ENCODE data around the gene TIRAP. TPM values are rescaled to one million over a fixed set of nuclear protein-coding genes. Genes with fewer than 3 reads are reported as not detected.

TIRAP gene
- total and polyA plus RNA-seq, 2 of the 8 experiments (the other 6 are each of a cell fraction or from before 2014, with no cell fraction given), result 5.3 TPM

- Histone ChIP-seq H2BK20ac (ENCODE audit: low read length) (no peak overlapping the region), H3K4me3 (ENCODE audit: extremely low read depth in 1 of 4, insufficient read depth in 2 of 4, low read depth in 3 of 4, low read length in 4 of 4) (peak overlapping the region; percentile 64 to 99 (median 93)), H3K79me1 (ENCODE audit: low read depth, low read length) (peaks cover 7% of the 10 kb centered on the region), H4K20me1 (replicated peaks in 1 of 2; ENCODE audit: control insufficient read depth in 1 of 2, insufficient read depth in 2 of 2, low read length in 2 of 2) (peaks cover 2 to 10% of the 10 kb centered on the region in 2 experiments), H4K91ac (replicated peaks; ENCODE audit: insufficient read length, low read length) (no peak overlapping the region), H3K27me3 (replicated peaks in 1 of 4; ENCODE audit: control insufficient read depth in 3 of 4, extremely low read depth in 1 of 4, insufficient read depth in 3 of 4, low read length in 3 of 4) (no peaks in the 10 kb centered on the region), H3K79me2 (ENCODE audit: control insufficient read depth in 1 of 2, insufficient read depth in 2 of 2, low read length in 2 of 2) (peaks cover 0 to 35% of the 10 kb centered on the region in 2 experiments; a peak in 2 of 4 replicates), H3K4ac (replicated peaks; ENCODE audit: insufficient read length, low read depth, low read length) (peak overlapping the region; percentile 11), H3K4me2 (ENCODE audit: insufficient read depth in 1 of 2, low read depth in 2 of 2, low read length in 2 of 2) (peak overlapping the region; percentile 85 to 90), H3K27ac (ENCODE audit: low read depth, low read length) (no peak overlapping the region; the same call in 1 of the 2 replicates), H3K9me3 (ENCODE audit: insufficient read depth in 2 of 2, low read depth in 1 of 2, low read length in 1 of 2) (no peaks in the 10 kb centered on the region), H3K4me1 (replicated peaks in 1 of 4; ENCODE audit: control insufficient read depth in 3 of 4, insufficient read depth in 4 of 4, low read length in 3 of 4) (peaks cover 0 to 7% (median 2%) of the 10 kb centered on the region in 4 experiments; a peak in 1 of 7 replicates), H4K8ac (ENCODE audit: extremely low read depth, insufficient read depth, low read length) (no peak overlapping the region; the same call in 1 of the 2 replicates), H2BK15ac (ENCODE audit: low read length) (no peak overlapping the region), H3K18ac (ENCODE audit: extremely low read depth, low read length) (no peak overlapping the region), H2BK120ac (replicated peaks; ENCODE audit: low read depth, low read length) (no peak overlapping the region), H3K23me2 (ENCODE audit: low read depth, low read length) (peaks cover 3% of the 10 kb centered on the region; the same call in 1 of the 2 replicates), H2AK5ac (ENCODE audit: low read depth, low read length) (no peak overlapping the region), H3K36me3 (ENCODE audit: control insufficient read depth in 2 of 4, insufficient read depth in 4 of 4, low read length in 3 of 4) (peaks cover 36 to 54% (median 44%) of the 10 kb centered on the region in 4 experiments), H3K14ac (ENCODE audit: insufficient read length) (no peak overlapping the region), H3K56ac (replicated peaks; ENCODE audit: insufficient read length, low read depth, low read length) (no peak overlapping the region), H2BK12ac (ENCODE audit: low read depth, low read length) (no peak overlapping the region), H2BK5ac (ENCODE audit: low read depth, low read length) (no peak overlapping the region), H2AFZ (ENCODE audit: low read length) (no peak overlapping the region), H3K23ac (ENCODE audit: insufficient read length) (no peak overlapping the region), H3K9ac (replicated peaks in 1 of 4; ENCODE audit: extremely low read depth in 1 of 4, low read depth in 3 of 4, low read length in 3 of 4) (peak overlapping the region in 3 of 4 experiments; percentile 95 to 99 (median 98); a peak in 6 of 7 replicates), H4K5ac (ENCODE audit: insufficient read length, low read depth, low read length) (no peak overlapping the region)
- DNase-seq (ENCODE audit: low read depth in 1 of 2, low spot score in 2 of 2) (no peak), FAIRE-seq (no peak)
- CTCF ChIA-PET (ENCODE audit: partially characterized antibody), result no interaction called here
- WGBS, 2 experiments (ENCODE audit: extremely low coverage in 1 of 2, insufficient coverage in 1 of 2, insufficient read length in 1 of 2, insufficient replicate concordance in 2 of 2, low coverage in 1 of 2, low lambda C conversion rate in 2 of 2, missing lambda C conversion rate in 1 of 2), result 92% methylated on average over 6 of the region's 6 CpGs; no CpG with 5 or more reads in 1 of the 2 experiments
- POLR2A ChIA-PET (ENCODE audit: partially characterized antibody), result interaction anchor here (0.8 to 6.6 kb wide), 13 partner anchors 7 to 326 kb away, joined by 3 to 75 read pairs (median 6); partner anchors contain the start of genes DCPS and TIRAP
- TF ChIP-seq HDAC2 (IDR thresholded peaks at IDR 0.05; ENCODE audit: borderline replicate concordance in 1 of 2, low read depth in 2 of 2, low read length in 2 of 2) (no peak), NRF1 (IDR thresholded peaks at IDR 0.05; ENCODE audit: low read depth, low read length) (no peak), PHF8 (conservative IDR thresholded peaks at IDR 0.05; ENCODE audit: low read depth, low read length) (no peak), TBP (IDR thresholded peaks at IDR 0.05; ENCODE audit: low read depth, low read length) (no peak), RFX5 (IDR thresholded peaks at IDR 0.05; ENCODE audit: borderline replicate concordance, low read depth, low read length) (no peak), SP2 (IDR thresholded peaks at IDR 0.05; ENCODE audit: low read length) (no peak), KDM1A (IDR thresholded peaks at IDR 0.05; ENCODE audit: borderline replicate concordance, low read length) (no peak), BACH1 (IDR thresholded peaks at IDR 0.05; ENCODE audit: low read length) (no peak), ATF3 (IDR thresholded peaks at IDR 0.05; ENCODE audit: insufficient read depth, low read depth, low read length) (no peak), SP4 (IDR thresholded peaks at IDR 0.05; ENCODE audit: low read length) (no peak), GTF2F1 (IDR thresholded peaks at IDR 0.05; ENCODE audit: borderline replicate concordance, low read depth, low read length) (no peak), YY1 (IDR thresholded peaks at IDR 0.05; ENCODE audit: low read depth, low read length) (no peak), KDM5A (IDR thresholded peaks at IDR 0.05; ENCODE audit: low read length) (no peak), MAX (IDR thresholded peaks at IDR 0.05) (no peak)
These were observed 15.2 kb upstream of the TIRAP start for GRCh38 chr11:126267650-126268049.

Measured in H1 (cell line).